ENCODE results near the gene BAK1. TPM values are rescaled to one million over a fixed set of nuclear protein-coding genes. Genes with fewer than 3 reads are reported as not detected.
A peak's percentile ranks its signal among the peaks of the same experiment; 100 is the strongest.
"Not testable (repeated sequence)": the region's sequence is repeated elsewhere in the genome, so short reads cannot be mapped to it uniquely, and the experiment has no call there.

Gene BAK1
- total and polyA plus RNA-seq, 2 experiments from 2014 or later = 18.6 to 33.1 TPM

DNA sequence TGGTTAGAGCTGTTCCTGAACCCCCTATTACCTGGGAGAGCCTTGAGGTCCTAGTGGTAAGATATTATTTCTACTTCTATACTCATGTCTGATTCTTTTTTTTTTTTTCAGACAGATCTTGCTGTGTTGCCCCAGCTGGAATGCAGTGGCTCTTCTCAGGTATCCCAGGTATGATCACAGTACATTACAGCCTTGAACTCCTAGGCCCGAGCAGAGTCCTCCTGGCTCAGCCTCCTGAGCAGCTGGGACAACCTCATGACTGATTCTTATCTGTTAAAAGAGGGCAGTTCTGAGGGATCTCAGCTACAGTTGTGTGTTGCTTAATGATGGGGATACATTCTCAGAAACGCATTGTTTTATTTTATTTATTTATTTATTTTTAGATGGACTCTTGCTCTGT lies 30.2 kb downstream of the BAK1 start:
- Histone ChIP-seq H3K27ac (no peak overlapping the region), H3K36me3 (replicated peaks; ENCODE audit: insufficient read depth, low read depth) (no peaks in the 10 kb centered on the region), H3K4me3 (no peak overlapping the region), H3K4me1 (ENCODE audit: insufficient read depth) (peaks cover 9% of the 10 kb centered on the region), H3K4me2 (no peak overlapping the region), H3K9me3 (ENCODE audit: low read depth) (no peaks in the 10 kb centered on the region), H2AFZ (no peak overlapping the region), H4K20me1 (ENCODE audit: insufficient read depth, poor library complexity, severe bottlenecking) (no peaks in the 10 kb centered on the region), H3K9me2 (replicated peaks; ENCODE audit: insufficient read depth) (no peaks in the 10 kb centered on the region), H3K79me2 (no peaks in the 10 kb centered on the region), H3K27me3 (no peaks in the 10 kb centered on the region)
- DNase-seq (ENCODE audit: low spot score) = no peak
- TF ChIP-seq, protein P1, sequence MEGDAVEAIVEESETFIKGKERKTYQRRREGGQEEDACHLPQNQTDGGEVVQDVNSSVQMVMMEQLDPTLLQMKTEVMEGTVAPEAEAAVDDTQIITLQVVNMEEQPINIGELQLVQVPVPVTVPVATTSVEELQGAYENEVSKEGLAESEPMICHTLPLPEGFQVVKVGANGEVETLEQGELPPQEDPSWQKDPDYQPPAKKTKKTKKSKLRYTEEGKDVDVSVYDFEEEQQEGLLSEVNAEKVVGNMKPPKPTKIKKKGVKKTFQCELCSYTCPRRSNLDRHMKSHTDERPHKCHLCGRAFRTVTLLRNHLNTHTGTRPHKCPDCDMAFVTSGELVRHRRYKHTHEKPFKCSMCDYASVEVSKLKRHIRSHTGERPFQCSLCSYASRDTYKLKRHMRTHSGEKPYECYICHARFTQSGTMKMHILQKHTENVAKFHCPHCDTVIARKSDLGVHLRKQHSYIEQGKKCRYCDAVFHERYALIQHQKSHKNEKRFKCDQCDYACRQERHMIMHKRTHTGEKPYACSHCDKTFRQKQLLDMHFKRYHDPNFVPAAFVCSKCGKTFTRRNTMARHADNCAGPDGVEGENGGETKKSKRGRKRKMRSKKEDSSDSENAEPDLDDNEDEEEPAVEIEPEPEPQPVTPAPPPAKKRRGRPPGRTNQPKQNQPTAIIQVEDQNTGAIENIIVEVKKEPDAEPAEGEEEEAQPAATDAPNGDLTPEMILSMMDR (IDR thresholded peaks at IDR 0.05; ENCODE audit: poor library complexity) = no peak
- TF ChIP-seq EZH2phosphoT487 (IDR thresholded peaks at IDR 0.05; ENCODE audit: low read depth, severe bottlenecking, unreplicated experiment) (no peak), EZH2 (IDR thresholded peaks at IDR 0.05; ENCODE audit: borderline replicate concordance) (no peak)
- WGBS (ENCODE audit: low lambda C conversion rate, missing lambda C conversion rate) = 81% methylated on average over 2 of the region's 2 CpGs

DNA sequence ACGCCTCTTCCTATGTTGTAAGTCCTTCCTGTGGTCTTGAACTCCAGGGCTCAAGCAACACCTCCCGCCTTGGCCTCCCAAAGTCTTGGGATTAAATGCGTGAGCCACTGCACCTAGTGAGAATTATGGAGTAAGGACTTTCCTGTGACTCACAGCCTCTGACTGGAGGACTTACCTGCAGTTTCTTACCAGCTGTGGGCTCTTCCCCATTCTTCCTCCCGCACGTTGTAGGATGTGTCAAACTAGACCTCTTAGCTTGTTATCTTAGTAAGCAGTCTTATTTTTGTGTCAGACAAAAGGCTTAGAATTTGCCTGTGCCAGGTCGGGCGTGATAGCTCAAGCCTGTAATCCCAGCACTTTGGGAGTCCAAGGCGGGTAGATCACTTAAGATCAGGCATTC lies 30.9 kb downstream of the BAK1 start:
- 82% methylated on average over 8 of the region's 8 CpGs for WGBS (ENCODE audit: low lambda C conversion rate, missing lambda C conversion rate)
- Histone ChIP-seq H3K4me2 (no peak overlapping the region), H2AFZ (no peak overlapping the region), H3K4me3 (no peak overlapping the region), H3K79me2 (no peaks in the 10 kb centered on the region), H3K9me3 (ENCODE audit: low read depth) (no peaks in the 10 kb centered on the region), H3K4me1 (ENCODE audit: insufficient read depth) (peaks cover 9% of the 10 kb centered on the region), H3K9me2 (replicated peaks; ENCODE audit: insufficient read depth) (no peaks in the 10 kb centered on the region), H3K36me3 (replicated peaks; ENCODE audit: insufficient read depth, low read depth) (no peaks in the 10 kb centered on the region), H3K27me3 (no peaks in the 10 kb centered on the region), H4K20me1 (ENCODE audit: insufficient read depth, poor library complexity, severe bottlenecking) (no peaks in the 10 kb centered on the region), H3K27ac (no peak overlapping the region)
- no peak for DNase-seq (ENCODE audit: low spot score)
- TF ChIP-seq EZH2 (IDR thresholded peaks at IDR 0.05; ENCODE audit: borderline replicate concordance) = no peak
- TF ChIP-seq EZH2phosphoT487 (IDR thresholded peaks at IDR 0.05; ENCODE audit: low read depth, severe bottlenecking, unreplicated experiment) = no peak
- TF ChIP-seq, protein P1 (IDR thresholded peaks at IDR 0.05; ENCODE audit: poor library complexity) = no peak

DNA sequence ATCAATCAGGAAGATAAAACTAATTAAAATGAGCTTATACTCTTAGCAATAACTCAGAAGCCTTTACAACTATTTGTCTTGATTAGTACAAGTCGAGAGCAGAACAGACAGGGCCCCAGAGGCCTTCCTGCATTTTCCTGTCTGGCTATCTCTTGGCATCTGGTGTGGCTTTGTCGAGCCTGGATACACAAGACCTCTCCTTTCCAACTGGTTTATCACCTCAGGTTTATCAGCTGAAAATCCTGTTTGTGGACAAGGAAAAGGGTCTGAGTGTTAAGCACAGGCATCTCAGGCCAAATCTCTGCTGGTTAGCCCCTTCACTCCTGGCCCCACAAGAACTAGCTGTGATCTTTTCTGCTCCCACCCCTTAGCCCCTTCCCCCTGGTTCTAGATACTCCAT lies 32.6 kb downstream of the BAK1 start:
- H3K36me3 ChIP-seq (replicated peaks; ENCODE audit: insufficient read depth, low read depth) = no peaks in the 10 kb centered on the region
- H3K4me3 ChIP-seq = no peak overlapping the region
- H3K4me2 ChIP-seq = no peak overlapping the region
- TF ChIP-seq, protein P1 (IDR thresholded peaks at IDR 0.05; ENCODE audit: poor library complexity) = no peak
- TF ChIP-seq EZH2 (IDR thresholded peaks at IDR 0.05; ENCODE audit: borderline replicate concordance) = no peak
- peak overlapping the region; percentile 53 for H3K27ac ChIP-seq
- DNase-seq (ENCODE audit: low spot score) = no peak
- H3K27me3 ChIP-seq = no peaks in the 10 kb centered on the region
- no peaks in the 10 kb centered on the region for H3K9me2 ChIP-seq (replicated peaks; ENCODE audit: insufficient read depth)
- no peak overlapping the region for H2AFZ ChIP-seq
- H3K9me3 ChIP-seq (ENCODE audit: low read depth) = no peaks in the 10 kb centered on the region
- peaks cover 9% of the 10 kb centered on the region for H3K4me1 ChIP-seq (ENCODE audit: insufficient read depth)
- WGBS (ENCODE audit: low lambda C conversion rate, missing lambda C conversion rate) = 2% methylated on average over 2 of the region's 2 CpGs
- no peaks in the 10 kb centered on the region for H4K20me1 ChIP-seq (ENCODE audit: insufficient read depth, poor library complexity, severe bottlenecking)
- H3K79me2 ChIP-seq = no peaks in the 10 kb centered on the region

DNA sequence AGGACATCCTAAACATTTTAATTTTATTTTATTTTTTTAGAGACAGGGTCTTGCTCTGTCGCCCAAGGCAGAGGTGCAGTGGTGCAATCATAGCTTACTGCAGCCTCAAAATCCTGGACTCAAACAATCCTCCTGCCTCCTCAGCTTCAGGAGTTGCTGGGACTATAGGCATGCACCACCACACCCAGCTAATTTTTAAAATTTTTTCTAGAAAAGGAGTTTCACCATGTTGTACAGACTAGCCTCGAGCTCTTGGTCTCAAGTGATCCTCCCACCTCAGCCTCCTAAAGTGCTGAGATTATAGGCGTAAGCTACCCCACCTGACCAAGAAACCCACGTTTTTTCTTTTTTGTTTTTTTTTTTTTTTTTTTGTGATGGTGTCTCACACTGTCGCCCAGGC lies 33.3 kb downstream of the BAK1 start:
- Histone ChIP-seq H3K4me2 (no peak overlapping the region), H3K79me2 (no peaks in the 10 kb centered on the region), H3K27ac (no peak overlapping the region), H3K36me3 (replicated peaks; ENCODE audit: insufficient read depth, low read depth) (no peaks in the 10 kb centered on the region), H3K4me1 (ENCODE audit: insufficient read depth) (peaks cover 9% of the 10 kb centered on the region), H4K20me1 (ENCODE audit: insufficient read depth, poor library complexity, severe bottlenecking) (no peaks in the 10 kb centered on the region), H2AFZ (no peak overlapping the region), H3K4me3 (no peak overlapping the region), H3K27me3 (no peaks in the 10 kb centered on the region), H3K9me3 (ENCODE audit: low read depth) (no peaks in the 10 kb centered on the region), H3K9me2 (replicated peaks; ENCODE audit: insufficient read depth) (no peaks in the 10 kb centered on the region)
- no peak for DNase-seq (ENCODE audit: low spot score)
- TF ChIP-seq EZH2 (IDR thresholded peaks at IDR 0.05; ENCODE audit: borderline replicate concordance) (no peak), EZH2phosphoT487 (IDR thresholded peaks at IDR 0.05; ENCODE audit: low read depth, severe bottlenecking, unreplicated experiment) (no peak)
- TF ChIP-seq, protein P1 (IDR thresholded peaks at IDR 0.05; ENCODE audit: poor library complexity) = no peak
- 86% methylated on average over 5 of the region's 5 CpGs for WGBS (ENCODE audit: low lambda C conversion rate, missing lambda C conversion rate)

DNA sequence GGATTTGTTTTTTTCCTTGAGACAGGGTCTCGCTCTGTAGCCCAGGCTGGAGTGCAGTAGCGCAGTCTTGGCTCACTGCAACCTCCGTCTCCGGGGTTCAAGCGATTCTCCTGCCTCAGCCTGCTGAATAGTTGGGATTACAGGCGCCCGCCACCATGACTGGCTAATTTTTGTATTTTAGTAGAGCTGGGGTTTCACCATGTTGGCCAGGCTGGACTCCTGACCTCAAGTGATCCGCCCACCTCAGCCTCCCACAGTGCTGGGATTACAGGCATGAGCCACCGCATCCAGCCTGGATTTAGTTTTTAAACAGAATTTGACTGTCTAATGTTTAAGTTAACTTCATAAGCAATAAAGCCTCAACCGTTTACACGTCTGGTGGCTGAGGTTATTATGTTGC lies 34.8 kb downstream of the BAK1 start:
- not testable (repeated sequence) for H3K27me3 ChIP-seq; H3K36me3 ChIP-seq (replicated peaks; ENCODE audit: insufficient read depth, low read depth); DNase-seq (ENCODE audit: low spot score); H3K9me3 ChIP-seq (ENCODE audit: low read depth); H3K4me3 ChIP-seq; H3K79me2 ChIP-seq; H3K4me1 ChIP-seq (ENCODE audit: insufficient read depth); H4K20me1 ChIP-seq (ENCODE audit: insufficient read depth, poor library complexity, severe bottlenecking); H3K9me2 ChIP-seq (replicated peaks; ENCODE audit: insufficient read depth); H3K4me2 ChIP-seq; H2AFZ ChIP-seq
- 86% methylated on average over 11 of the region's 11 CpGs for WGBS (ENCODE audit: low lambda C conversion rate, missing lambda C conversion rate)
- peak overlapping the region; percentile 50 for H3K27ac ChIP-seq

All from hepatocyte (in vitro differentiated cells).